ENCODE results near the gene AKAP13.
"Not testable (repeated sequence)": the region's sequence is repeated elsewhere in the genome, so short reads cannot be mapped to it uniquely, and the experiment has no call there.

AKAP13 gene

GRCh38 chr15:85631018-85631417 is 250.6 kb downstream of the AKAP13 start:
- intact Hi-C loops (cut with DNase I), result no loop called here
- DNase-seq, result no peak

GRCh38 chr15:85632014-85632413 is 251.6 kb downstream of the AKAP13 start:
- intact Hi-C loops (cut with DNase I), result no loop called here
- DNase-seq, result no peak

- intact Hi-C loops (cut with DNase I), result no loop called here
Measured at GRCh38 chr15:85633859-85634258, 253.5 kb downstream of the AKAP13 start.

GRCh38 chr15:85636351-85636750 is 255.9 kb downstream of the AKAP13 start:
- intact Hi-C loops (cut with DNase I), result no loop called here
- DNase-seq, result no peak

More at GRCh38 chr15:85633859-85634258, 253.5 kb downstream of the AKAP13 start:
- DNase-seq, result no peak

GRCh38 chr15:85639752-85640381 is 259.5 kb downstream of the AKAP13 start:
- intact Hi-C loops (cut with DNase I), result no loop called here
- no peak for DNase-seq

GRCh38 chr15:85642065-85642692 is 261.8 kb downstream of the AKAP13 start:
- intact Hi-C loops (cut with DNase I), result no loop called here
- DNase-seq, result no peak

GRCh38 chr15:85642693-85643066 is 262.3 kb downstream of the AKAP13 start:
- intact Hi-C loops (cut with DNase I), result no loop called here
- DNase-seq, result no peak

- no peak for DNase-seq
- intact Hi-C loops (cut with DNase I), result no loop called here
Measured at GRCh38 chr15:85646538-85647091, 266.2 kb downstream of the AKAP13 start.

- no peak for DNase-seq
- intact Hi-C loops (cut with DNase I), result no loop called here
Measured at GRCh38 chr15:85649372-85649771, 269.0 kb downstream of the AKAP13 start.

GRCh38 chr15:85651548-85651947 is 271.1 kb downstream of the AKAP13 start:
- intact Hi-C loops (cut with DNase I), result no loop called here
- no peak for DNase-seq

GRCh38 chr15:85652457-85652856 is 272.1 kb downstream of the AKAP13 start:
- DNase-seq, result no peak
- intact Hi-C loops (cut with DNase I), result no loop called here

- intact Hi-C loops (cut with DNase I), result no loop called here
- DNase-seq, result no peak
Measured at GRCh38 chr15:85657132-85657531, 276.7 kb downstream of the AKAP13 start.

- no peak for DNase-seq
- intact Hi-C loops (cut with DNase I), result no loop called here
Measured at GRCh38 chr15:85658816-85659215, 278.4 kb downstream of the AKAP13 start.

GRCh38 chr15:85661859-85662258 is 281.5 kb downstream of the AKAP13 start:
- intact Hi-C loops (cut with DNase I), result no loop called here
- DNase-seq, result no peak

- DNase-seq; intact Hi-C loops (cut with DNase I): not testable (repeated sequence)
Measured at GRCh38 chr15:85665677-85666076, 285.3 kb downstream of the AKAP13 start.

GRCh38 chr15:85667491-85668424 is 287.4 kb downstream of the AKAP13 start:
- intact Hi-C loops (cut with DNase I), result no loop called here
- DNase-seq, result no peak

- intact Hi-C loops (cut with DNase I), result no loop called here
- no peak for DNase-seq
Measured at GRCh38 chr15:85671156-85671555, 290.8 kb downstream of the AKAP13 start.

- DNase-seq, result no peak
- intact Hi-C loops (cut with DNase I), result no loop called here
Measured at GRCh38 chr15:85672332-85673084, 292.1 kb downstream of the AKAP13 start.

GRCh38 chr15:85673326-85673725 is 292.9 kb downstream of the AKAP13 start:
- DNase-seq, result no peak
- intact Hi-C loops (cut with DNase I), result no loop called here

- intact Hi-C loops (cut with DNase I), result no loop called here
- no peak for DNase-seq
Measured at GRCh38 chr15:85676342-85677098, 296.1 kb downstream of the AKAP13 start.

Measured in posterior cingulate gyrus (tissue), 11 donors.